ENCODE results near the gene EVA1A.
A peak's percentile ranks its signal among the peaks of the same experiment; 100 is the strongest.

EVA1A gene

GRCh38 chr2:75607400-75607798 is 46.7 kb upstream of the EVA1A start:
- no peaks in the 10 kb centered on the region for H3K36me3 ChIP-seq (replicated peaks)

GRCh38 chr2:75606761-75607399 is 46.1 kb upstream of the EVA1A start:
- TF ChIP-seq CTCF (IDR thresholded peaks at IDR 0.05; ENCODE audit: low read depth, low read length, missing control alignments) = no peak
- H3K4me3 ChIP-seq (ENCODE audit: low read depth, low read length) = no peak overlapping the region
- in situ Hi-C loops (cut with HindIII; ENCODE audit: low pct_ligation_motif_present, low sequenced_read_pairs) = loop anchor here (25.0 kb wide), 1 partner anchor 145 kb away; no protein-coding TSS in a partner anchor
- H3K36me3 ChIP-seq (replicated peaks) = no peaks in the 10 kb centered on the region
- peak; percentile 83 for DNase-seq
- peak overlapping the region; percentile 87 for H3K27ac ChIP-seq
- H3K27me3 ChIP-seq (replicated peaks) = no peaks in the 10 kb centered on the region

More at GRCh38 chr2:75607400-75607798, 46.7 kb upstream of the EVA1A start:
- Histone ChIP-seq H3K27me3 (replicated peaks) (no peaks in the 10 kb centered on the region), H3K4me3 (ENCODE audit: low read depth, low read length) (no peak overlapping the region), H3K27ac (peak overlapping the region; percentile 87)
- in situ Hi-C loops (cut with HindIII; ENCODE audit: low pct_ligation_motif_present, low sequenced_read_pairs) = loop anchor here (25.0 kb wide), 1 partner anchor 145 kb away; no protein-coding TSS in a partner anchor
- DNase-seq = no peak
- TF ChIP-seq CTCF (IDR thresholded peaks at IDR 0.05; ENCODE audit: low read depth, low read length, missing control alignments) = no peak

GRCh38 chr2:75605770-75606529 is 45.2 kb upstream of the EVA1A start:
- in situ Hi-C loops (cut with HindIII; ENCODE audit: low pct_ligation_motif_present, low sequenced_read_pairs) = loop anchor here (25.0 kb wide), 1 partner anchor 144 kb away; no protein-coding TSS in a partner anchor
- H3K27ac ChIP-seq = peak overlapping the region; percentile 87
- peak; percentile 94 for DNase-seq

GRCh38 chr2:75604484-75604883 is 43.7 kb upstream of the EVA1A start:
- no peak overlapping the region for H3K4me3 ChIP-seq (ENCODE audit: low read depth, low read length)
- in situ Hi-C loops (cut with HindIII; ENCODE audit: low pct_ligation_motif_present, low sequenced_read_pairs) = loop anchor here (25.0 kb wide), 1 partner anchor 142 kb away; no protein-coding TSS in a partner anchor
- no peaks in the 10 kb centered on the region for H3K36me3 ChIP-seq (replicated peaks)
- H3K27me3 ChIP-seq (replicated peaks) = no peaks in the 10 kb centered on the region
- no peak for DNase-seq
- no peak for TF ChIP-seq CTCF (IDR thresholded peaks at IDR 0.05; ENCODE audit: low read depth, low read length, missing control alignments)
- no peak overlapping the region for H3K27ac ChIP-seq

More at GRCh38 chr2:75605770-75606529, 45.2 kb upstream of the EVA1A start:
- peak; percentile 69 for TF ChIP-seq CTCF (IDR thresholded peaks at IDR 0.05; ENCODE audit: low read depth, low read length, missing control alignments)
- Histone ChIP-seq H3K27me3 (replicated peaks) (no peaks in the 10 kb centered on the region), H3K36me3 (replicated peaks) (no peaks in the 10 kb centered on the region), H3K4me3 (ENCODE audit: low read depth, low read length) (no peak overlapping the region)

- in situ Hi-C loops (cut with HindIII; ENCODE audit: low pct_ligation_motif_present, low sequenced_read_pairs) = loop anchor here (25.0 kb wide), 1 partner anchor 141 kb away; no protein-coding TSS in a partner anchor
- DNase-seq = no peak
- TF ChIP-seq CTCF (IDR thresholded peaks at IDR 0.05; ENCODE audit: low read depth, low read length, missing control alignments) = no peak
- H3K36me3 ChIP-seq (replicated peaks) = no peaks in the 10 kb centered on the region
- H3K27ac ChIP-seq = peak overlapping the region; percentile 51
- H3K27me3 ChIP-seq (replicated peaks) = no peaks in the 10 kb centered on the region
- H3K4me3 ChIP-seq (ENCODE audit: low read depth, low read length) = no peak overlapping the region
These were observed 42.7 kb upstream of the EVA1A start for GRCh38 chr2:75603477-75603876.

Measured in brain microvascular endothelial cell (primary cell).